ENCODE results near the gene SIK3.
"Not testable (repeated sequence)": the region's sequence is repeated elsewhere in the genome, so short reads cannot be mapped to it uniquely, and the experiment has no call there.

The SIK3 gene

DNA sequence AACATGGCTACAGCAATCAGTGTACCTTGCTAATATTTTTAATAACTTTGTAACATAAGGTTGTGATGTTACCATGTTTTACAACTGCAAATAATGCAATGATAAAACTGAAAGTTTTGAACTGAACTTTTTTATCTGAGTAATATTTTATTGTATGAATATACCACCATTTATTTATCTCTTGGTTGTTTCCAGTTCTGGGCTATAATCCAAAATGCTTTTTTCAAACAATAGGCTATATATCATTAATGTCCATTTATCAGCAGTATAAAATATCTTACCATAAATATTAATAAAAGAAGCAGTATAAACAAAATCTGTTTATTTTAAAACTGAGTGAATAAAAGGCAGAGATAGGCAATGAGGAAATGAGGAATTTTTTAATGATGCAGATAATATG lies 63.3 kb downstream of the SIK3 start:
- no peaks in the 10 kb centered on the region for H3K36me3 ChIP-seq (ENCODE audit: insufficient read depth, low read length)
- TF ChIP-seq EZH2 (IDR thresholded peaks at IDR 0.05): no peak
- TF ChIP-seq FOXP2 (optimal IDR thresholded peaks at IDR 0.05; ENCODE audit: control extremely low read depth, extremely low read length, insufficient read depth): no peak
- TF ChIP-seq POLR2AphosphoS5 (IDR thresholded peaks at IDR 0.05; ENCODE audit: borderline replicate concordance, low read depth, low read length): no peak
- H3K9me3 ChIP-seq (ENCODE audit: low read depth, low read length): no peaks in the 10 kb centered on the region
- no peak overlapping the region for H3K27ac ChIP-seq
- no peak overlapping the region for H3K4me3 ChIP-seq
- no peak for DNase-seq (ENCODE audit: low read depth, low spot score)
- H3K9ac ChIP-seq (ENCODE audit: insufficient read length): no peak overlapping the region

DNA sequence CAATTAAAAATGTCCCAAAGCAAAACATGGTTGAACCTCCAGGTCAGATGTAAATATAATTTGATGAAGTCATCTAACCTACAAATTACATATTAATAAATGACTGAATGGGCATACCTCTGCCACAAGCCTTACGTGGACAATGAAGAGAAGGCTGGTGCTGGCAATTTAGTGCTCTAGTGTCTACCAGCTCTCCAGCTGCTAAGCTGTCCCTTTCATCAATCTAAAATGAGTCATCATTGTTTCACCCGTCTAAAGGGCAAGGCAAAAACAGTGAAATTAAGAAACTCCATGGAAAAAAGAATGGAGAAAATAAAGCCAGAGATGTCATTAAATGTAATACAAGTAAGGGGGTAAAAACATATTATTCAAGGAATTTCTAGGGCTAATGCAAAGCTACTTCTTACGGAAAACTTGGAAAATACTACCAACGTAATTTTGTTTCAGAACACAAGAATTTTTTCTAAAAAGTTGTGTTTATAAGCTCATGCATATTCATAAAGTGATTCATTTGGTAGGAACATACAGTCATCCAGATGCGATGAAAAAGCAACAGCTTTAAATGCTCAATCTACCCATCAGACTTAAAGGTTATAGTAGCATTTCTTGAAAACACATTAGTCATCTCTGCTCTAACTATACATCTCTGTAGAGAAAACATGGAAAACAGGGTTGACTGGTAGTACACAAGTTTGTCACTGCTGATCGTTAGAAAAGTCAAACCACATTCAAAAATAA lies 71.5 kb downstream of the SIK3 start:
- no peak overlapping the region for H3K27ac ChIP-seq
- H3K9ac ChIP-seq (ENCODE audit: insufficient read length): no peak overlapping the region
- H3K9me3 ChIP-seq (ENCODE audit: low read depth, low read length): no peaks in the 10 kb centered on the region
- H3K36me3 ChIP-seq (ENCODE audit: insufficient read depth, low read length): no peaks in the 10 kb centered on the region
- no peak for DNase-seq (ENCODE audit: low read depth, low spot score)
- H3K4me3 ChIP-seq: no peak overlapping the region
- no peak for TF ChIP-seq FOXP2 (optimal IDR thresholded peaks at IDR 0.05; ENCODE audit: control extremely low read depth, extremely low read length, insufficient read depth)
- TF ChIP-seq EZH2 (IDR thresholded peaks at IDR 0.05): no peak
- TF ChIP-seq POLR2AphosphoS5 (IDR thresholded peaks at IDR 0.05; ENCODE audit: borderline replicate concordance, low read depth, low read length): no peak

DNA sequence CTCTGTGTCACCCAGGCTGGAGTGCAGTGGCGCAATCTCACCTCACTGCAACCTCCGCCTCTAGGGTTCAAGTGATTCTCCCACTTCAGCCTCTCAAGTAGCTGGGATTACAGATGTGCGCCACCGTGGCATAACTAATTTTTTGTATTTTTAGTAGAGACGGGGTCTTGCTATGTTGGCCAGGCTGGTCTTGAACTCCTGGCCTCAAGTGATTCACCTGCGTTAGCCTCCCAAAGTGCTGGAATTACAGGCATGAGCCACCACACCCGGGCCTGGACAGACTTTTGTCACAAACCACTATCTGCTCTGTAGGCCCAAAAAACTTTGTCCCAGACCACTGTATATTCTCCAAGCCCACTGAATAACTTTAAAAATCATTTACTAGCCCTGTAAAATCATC lies 74.5 kb downstream of the SIK3 start:
- not testable (repeated sequence) for H3K9me3 ChIP-seq (ENCODE audit: low read depth, low read length); DNase-seq (ENCODE audit: low read depth, low spot score); H3K27ac ChIP-seq; H3K36me3 ChIP-seq (ENCODE audit: insufficient read depth, low read length); H3K4me3 ChIP-seq; H3K9ac ChIP-seq (ENCODE audit: insufficient read length)

DNA sequence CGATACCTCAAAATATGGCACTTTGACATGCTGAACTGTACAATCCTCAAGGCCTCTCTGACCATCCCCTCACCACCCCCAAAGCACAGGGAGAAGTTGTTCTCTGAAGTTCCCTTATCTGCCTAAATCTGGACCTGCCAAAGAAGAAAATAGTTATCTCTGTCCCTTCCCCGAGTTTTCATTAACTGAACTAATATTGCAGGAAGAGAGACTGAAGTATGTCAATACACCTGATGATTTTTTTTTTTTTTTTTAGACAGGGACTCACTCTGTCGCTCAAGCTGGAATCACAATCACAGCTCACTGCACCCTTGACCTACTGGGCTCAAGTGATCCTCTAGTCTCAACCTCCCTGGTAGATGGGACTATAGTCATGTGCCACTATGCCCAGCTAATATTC lies 75.0 kb downstream of the SIK3 start:
- Histone ChIP-seq H3K4me3 (no peak overlapping the region), H3K36me3 (ENCODE audit: insufficient read depth, low read length) (no peaks in the 10 kb centered on the region), H3K27ac (no peak overlapping the region), H3K9me3 (ENCODE audit: low read depth, low read length) (no peaks in the 10 kb centered on the region), H3K9ac (ENCODE audit: insufficient read length) (no peak overlapping the region)
- no peak for TF ChIP-seq EZH2 (IDR thresholded peaks at IDR 0.05)
- TF ChIP-seq POLR2AphosphoS5 (IDR thresholded peaks at IDR 0.05; ENCODE audit: borderline replicate concordance, low read depth, low read length): no peak
- TF ChIP-seq FOXP2 (optimal IDR thresholded peaks at IDR 0.05; ENCODE audit: control extremely low read depth, extremely low read length, insufficient read depth): no peak
- no peak for DNase-seq (ENCODE audit: low read depth, low spot score)

DNA sequence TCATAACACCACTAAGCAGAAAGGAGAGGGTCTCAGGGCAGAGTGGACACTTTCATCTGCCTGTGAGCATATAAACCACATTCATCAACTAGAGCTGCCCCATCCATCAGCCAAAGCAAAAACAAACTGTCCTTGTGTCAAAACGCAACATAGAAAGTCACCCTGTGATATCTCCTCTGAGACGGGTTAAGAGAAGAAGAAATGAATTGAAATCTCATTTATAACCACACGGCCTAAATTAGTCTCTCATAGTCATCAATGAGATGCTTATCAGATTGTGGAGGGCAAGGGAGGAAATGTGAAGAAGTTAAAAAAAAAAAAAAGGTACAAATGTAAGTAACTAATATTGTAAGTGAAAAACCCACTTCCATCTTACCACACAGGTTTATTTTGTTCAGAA lies 75.7 kb downstream of the SIK3 start:
- no peaks in the 10 kb centered on the region for H3K9me3 ChIP-seq (ENCODE audit: low read depth, low read length)
- H3K27ac ChIP-seq: no peak overlapping the region
- no peak overlapping the region for H3K9ac ChIP-seq (ENCODE audit: insufficient read length)
- H3K36me3 ChIP-seq (ENCODE audit: insufficient read depth, low read length): no peaks in the 10 kb centered on the region
- no peak overlapping the region for H3K4me3 ChIP-seq
- TF ChIP-seq EZH2 (IDR thresholded peaks at IDR 0.05): no peak
- no peak for DNase-seq (ENCODE audit: low read depth, low spot score)

DNA sequence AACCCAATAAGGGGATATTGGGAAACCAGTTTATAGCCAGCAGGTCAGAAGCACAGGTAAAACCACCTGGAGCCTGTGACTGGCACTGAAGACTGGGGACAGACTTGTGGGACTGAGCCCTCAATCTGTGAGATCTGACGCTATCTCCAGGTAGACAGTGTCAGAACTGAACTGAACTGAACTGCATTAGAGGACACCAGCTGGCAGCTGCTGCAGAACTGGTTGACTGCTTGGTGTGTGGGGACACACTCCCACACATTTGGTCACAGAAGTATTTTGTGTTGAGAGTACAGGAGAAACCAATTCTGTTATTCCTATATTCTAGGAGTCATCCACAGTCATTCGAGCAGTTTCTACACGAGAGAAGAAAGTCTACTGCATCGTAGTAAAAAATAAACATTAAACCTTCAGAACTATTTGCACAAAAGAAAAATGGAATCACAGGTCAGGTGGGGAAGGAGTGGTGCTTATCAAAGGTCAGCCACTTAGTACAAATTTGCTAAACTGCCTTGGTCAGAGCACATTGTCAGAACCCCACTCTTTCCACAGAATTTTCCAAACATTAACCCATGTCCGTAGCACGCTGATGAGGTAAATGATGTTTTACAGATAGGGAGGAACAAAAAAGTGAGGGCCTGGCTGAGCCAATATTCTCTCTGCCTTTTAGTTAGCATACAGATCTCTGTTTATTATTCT lies 77.2 kb downstream of the SIK3 start:
- Histone ChIP-seq H3K9ac (ENCODE audit: insufficient read length) (no peak overlapping the region), H3K27ac (no peak overlapping the region), H3K4me3 (no peak overlapping the region)

DNA sequence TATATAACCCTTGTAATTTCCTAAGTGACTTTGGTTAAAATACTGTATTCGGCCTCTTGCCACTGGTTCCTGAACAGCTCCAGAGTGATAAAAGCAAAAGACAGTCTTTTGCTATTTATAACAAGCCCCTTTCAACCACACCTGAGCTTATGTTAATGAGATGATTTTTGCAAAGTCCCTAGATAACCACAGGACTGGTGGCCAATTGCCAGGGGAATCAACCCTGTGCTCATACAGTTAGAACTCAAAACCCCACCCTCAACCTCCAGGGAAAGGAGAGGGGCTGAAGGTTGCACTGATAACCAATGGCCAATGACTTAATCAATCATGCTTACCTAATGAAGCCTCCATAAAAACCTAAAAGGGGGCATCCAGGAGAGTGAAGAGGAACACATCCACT lies 77.9 kb downstream of the SIK3 start:
- Histone ChIP-seq H3K27ac (no peak overlapping the region), H3K9me3 (ENCODE audit: low read depth, low read length) (no peaks in the 10 kb centered on the region), H3K9ac (ENCODE audit: insufficient read length) (no peak overlapping the region), H3K4me3 (no peak overlapping the region), H3K36me3 (ENCODE audit: insufficient read depth, low read length) (no peaks in the 10 kb centered on the region)
- TF ChIP-seq POLR2AphosphoS5 (IDR thresholded peaks at IDR 0.05; ENCODE audit: borderline replicate concordance, low read depth, low read length) (no peak), EZH2 (IDR thresholded peaks at IDR 0.05) (no peak), FOXP2 (optimal IDR thresholded peaks at IDR 0.05; ENCODE audit: control extremely low read depth, extremely low read length, insufficient read depth) (no peak)
- no peak for DNase-seq (ENCODE audit: low read depth, low spot score)

More for the DNA sequence above, 77.2 kb downstream of the SIK3 start:
- TF ChIP-seq POLR2AphosphoS5 (IDR thresholded peaks at IDR 0.05; ENCODE audit: borderline replicate concordance, low read depth, low read length) (no peak), EZH2 (IDR thresholded peaks at IDR 0.05) (no peak), FOXP2 (optimal IDR thresholded peaks at IDR 0.05; ENCODE audit: control extremely low read depth, extremely low read length, insufficient read depth) (no peak)
- no peaks in the 10 kb centered on the region for H3K36me3 ChIP-seq (ENCODE audit: insufficient read depth, low read length)
- H3K9me3 ChIP-seq (ENCODE audit: low read depth, low read length): no peaks in the 10 kb centered on the region
- DNase-seq (ENCODE audit: low read depth, low spot score): no peak

DNA sequence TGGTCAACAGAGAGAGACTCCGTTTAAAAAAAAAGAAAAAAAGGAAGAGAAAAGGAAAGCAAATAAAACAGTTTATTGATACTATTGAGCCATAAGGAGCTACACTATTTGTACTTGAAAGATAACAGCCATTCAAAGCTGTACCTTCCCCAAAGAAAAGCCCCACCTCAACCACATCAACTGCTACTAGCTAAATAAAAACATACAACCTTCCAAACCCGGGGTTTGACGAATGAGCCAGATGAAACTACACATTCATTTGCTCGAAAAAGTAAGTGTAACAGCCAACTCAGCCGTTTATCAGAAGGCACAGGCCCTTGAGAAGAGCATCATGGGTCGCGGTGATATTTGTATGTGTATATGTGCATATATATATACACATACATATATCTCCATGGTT lies 78.4 kb downstream of the SIK3 start:
- H3K27ac ChIP-seq: no peak overlapping the region
- H3K36me3 ChIP-seq (ENCODE audit: insufficient read depth, low read length): no peaks in the 10 kb centered on the region
- no peak overlapping the region for H3K4me3 ChIP-seq
- TF ChIP-seq FOXP2 (optimal IDR thresholded peaks at IDR 0.05; ENCODE audit: control extremely low read depth, extremely low read length, insufficient read depth) (no peak), EZH2 (IDR thresholded peaks at IDR 0.05) (no peak), POLR2AphosphoS5 (IDR thresholded peaks at IDR 0.05; ENCODE audit: borderline replicate concordance, low read depth, low read length) (no peak)
- no peaks in the 10 kb centered on the region for H3K9me3 ChIP-seq (ENCODE audit: low read depth, low read length)
- DNase-seq (ENCODE audit: low read depth, low spot score): no peak
- H3K9ac ChIP-seq (ENCODE audit: insufficient read length): no peak overlapping the region

DNA sequence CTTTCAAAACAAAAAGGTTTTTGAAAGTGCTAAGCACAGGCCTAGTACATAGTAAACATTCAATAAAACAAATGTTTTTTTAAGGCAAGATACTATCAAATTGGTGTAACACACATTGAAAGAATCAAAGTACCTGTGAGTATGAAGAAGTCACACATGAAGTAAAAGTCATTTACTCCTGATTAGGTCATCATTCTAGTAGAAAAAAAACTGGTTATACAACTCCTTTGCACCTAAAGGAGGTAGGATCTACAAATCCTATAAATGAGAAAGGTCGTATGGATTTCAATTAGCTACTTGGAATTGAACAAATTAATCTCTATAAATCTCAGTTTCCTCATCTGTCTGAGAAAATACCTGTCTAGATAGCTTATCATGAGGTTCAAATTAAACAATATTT lies 80.8 kb downstream of the SIK3 start:
- H3K27ac ChIP-seq: peak overlapping the region; percentile 33; the same call in 1 of the 2 replicates
- DNase-seq (ENCODE audit: low read depth, low spot score): no peak
- no peak for TF ChIP-seq POLR2AphosphoS5 (IDR thresholded peaks at IDR 0.05; ENCODE audit: borderline replicate concordance, low read depth, low read length)
- TF ChIP-seq FOXP2 (optimal IDR thresholded peaks at IDR 0.05; ENCODE audit: control extremely low read depth, extremely low read length, insufficient read depth): no peak
- TF ChIP-seq EZH2 (IDR thresholded peaks at IDR 0.05): no peak
- no peak overlapping the region for H3K9ac ChIP-seq (ENCODE audit: insufficient read length)
- no peaks in the 10 kb centered on the region for H3K9me3 ChIP-seq (ENCODE audit: low read depth, low read length)
- H3K4me3 ChIP-seq: no peak overlapping the region
- no peaks in the 10 kb centered on the region for H3K36me3 ChIP-seq (ENCODE audit: insufficient read depth, low read length)

Data from SK-N-MC (cell line).